Karpas-422 (cell line): Measurements from ENCODE around the gene OSBPL7. TPM values are rescaled to one million over a fixed set of nuclear protein-coding genes. Genes with fewer than 3 reads are reported as not detected.

ENCODE experiments used
- DNase-seq: peaks from one replicate; pipeline ENCODE4 v3.0.0-alpha.2; 2015
- H2AFZ ChIP-seq: fragments of 200-600 bp; sonication (generic); 2 replicates; pipeline ENCODE4 v1.6.1; 2014; ENCODE audit warnings: antibody characterized with exemption, low read length, mixed read lengths
- H3K27ac ChIP-seq: fragments of 200-600 bp; sonication (generic); 2 replicates; pipeline ENCODE4 v1.5.1; 2014; ENCODE audit warnings: mild to moderate bottlenecking, low read length, moderate library complexity
- H3K27me3 ChIP-seq: fragments of 200-600 bp; sonication (generic); 2 replicates; pipeline ENCODE4 v1.6.1; 2014; ENCODE audit warnings: low read length, mixed read lengths
- H3K36me3 ChIP-seq: fragments of 200-600 bp; sonication (generic); 2 replicates; pipeline ENCODE4 v1.6.1; 2014; ENCODE audit warnings: low read length, mixed read lengths; ENCODE audit not compliant: insufficient read depth
- H3K4me1 ChIP-seq: fragments of 200-600 bp; sonication (generic); 2 replicates; pipeline ENCODE4 v1.6.1; 2014; ENCODE audit warnings: mild to moderate bottlenecking, low read length, mixed read lengths
- H3K4me2 ChIP-seq: fragments of 200-600 bp; sonication (generic); 2 replicates; pipeline ENCODE4 v1.6.1; 2014; ENCODE audit warnings: low read length, low read depth, mild to moderate bottlenecking; ENCODE audit not compliant: poor library complexity, severe bottlenecking
- H3K4me3 ChIP-seq: fragments of 200-600 bp; sonication (generic); 2 replicates; pipeline ENCODE4 v1.5.1; 2014; ENCODE audit warnings: mild to moderate bottlenecking, antibody characterized with exemption, low read length, mixed read lengths
- H3K79me2 ChIP-seq: fragments of 200-600 bp; sonication (generic); 2 replicates; pipeline ENCODE4 v1.6.1; 2014; ENCODE audit warnings: mild to moderate bottlenecking, low read length, mixed read lengths
- H3K9ac ChIP-seq: fragments of 200-600 bp; sonication (generic); 2 replicates; pipeline ENCODE4 v1.6.0; 2014; ENCODE audit warnings: low read length
- H3K9me2 ChIP-seq: fragments of 200-600 bp; sonication (generic), shearing (Covaris generic); replicated peaks from 2 replicates; pipeline ENCODE4 v1.6.0; 2014; ENCODE audit warnings: mild to moderate bottlenecking, low read length, moderate library complexity; ENCODE audit not compliant: insufficient read depth
- H3K9me3 ChIP-seq: fragments of 300-700, 200-600 bp; sonication (generic); 2 replicates; pipeline ENCODE4 v1.6.1; 2014; ENCODE audit warnings: low read length, mixed read lengths
- H4K20me1 ChIP-seq: fragments of 200-600 bp; sonication (generic); 2 replicates; pipeline ENCODE4 v1.6.1; 2014; ENCODE audit warnings: mild to moderate bottlenecking, antibody characterized with exemption, low read length, low read depth; ENCODE audit not compliant: insufficient read depth
- total RNA-seq: library from RNA; depleted of rRNA; stranded (reverse); fragments of >200 nt; shearing (Covaris generic); gene quantifications from 2 replicates; pipeline ENCODE4 v1.2.3, GENCODE V29; 2014; ENCODE audit warnings: low replicate concordance; rRNA removed

Gene OSBPL7, protein sequence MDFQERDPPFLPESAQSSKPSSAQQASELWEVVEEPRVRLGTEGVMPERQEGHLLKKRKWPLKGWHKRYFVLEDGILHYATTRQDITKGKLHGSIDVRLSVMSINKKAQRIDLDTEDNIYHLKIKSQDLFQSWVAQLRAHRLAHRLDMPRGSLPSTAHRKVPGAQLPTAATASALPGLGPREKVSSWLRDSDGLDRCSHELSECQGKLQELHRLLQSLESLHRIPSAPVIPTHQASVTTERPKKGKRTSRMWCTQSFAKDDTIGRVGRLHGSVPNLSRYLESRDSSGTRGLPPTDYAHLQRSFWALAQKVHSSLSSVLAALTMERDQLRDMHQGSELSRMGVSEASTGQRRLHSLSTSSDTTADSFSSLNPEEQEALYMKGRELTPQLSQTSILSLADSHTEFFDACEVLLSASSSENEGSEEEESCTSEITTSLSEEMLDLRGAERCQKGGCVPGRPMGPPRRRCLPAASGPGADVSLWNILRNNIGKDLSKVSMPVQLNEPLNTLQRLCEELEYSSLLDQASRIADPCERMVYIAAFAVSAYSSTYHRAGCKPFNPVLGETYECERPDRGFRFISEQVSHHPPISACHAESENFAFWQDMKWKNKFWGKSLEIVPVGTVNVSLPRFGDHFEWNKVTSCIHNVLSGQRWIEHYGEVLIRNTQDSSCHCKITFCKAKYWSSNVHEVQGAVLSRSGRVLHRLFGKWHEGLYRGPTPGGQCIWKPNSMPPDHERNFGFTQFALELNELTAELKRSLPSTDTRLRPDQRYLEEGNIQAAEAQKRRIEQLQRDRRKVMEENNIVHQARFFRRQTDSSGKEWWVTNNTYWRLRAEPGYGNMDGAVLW
- 11.1 and 21.9 TPM in 2 replicates for total RNA-seq

GRCh38 chr17:47821424-47822391 lies at the start of gene OSBPL7:
Gene OSBPL7 (minus strand): TSS chr17:47821794. CDS start chr17:47820278, 1,516 bp downstream.
- peak within 1 kb of the TSS; percentile 8 for H3K27ac ChIP-seq
- no peaks in the 10 kb centered on the region for H4K20me1 ChIP-seq
- H3K9me3 ChIP-seq = no peaks in the 10 kb centered on the region
- no peaks in the 10 kb centered on the region; the same call in 1 of the 2 replicates for H3K36me3 ChIP-seq
- peak within 1 kb of the TSS; percentile 82 for H3K9ac ChIP-seq
- H3K4me3 ChIP-seq = peak within 1 kb of the TSS; percentile 92
- H3K4me1 ChIP-seq = peaks cover 27% of the 10 kb centered on the region
- peak within 1 kb of the TSS; percentile 64; the same call in 1 of the 2 replicates for H2AFZ ChIP-seq
- H3K27me3 ChIP-seq = no peaks in the 10 kb centered on the region
- peak; percentile 92 for DNase-seq
- peaks cover 16% of the 10 kb centered on the region for H3K79me2 ChIP-seq
- H3K4me2 ChIP-seq = peak within 1 kb of the TSS; percentile 84
- no peaks in the 10 kb centered on the region for H3K9me2 ChIP-seq

GRCh38 chr17:47871048-47871447 lies 49.5 kb upstream of the OSBPL7 start:
- no peaks in the 10 kb centered on the region for H3K79me2 ChIP-seq
- no peaks in the 10 kb centered on the region for H3K27me3 ChIP-seq

GRCh38 chr17:47870056-47870455 lies 48.5 kb upstream of the OSBPL7 start:
- Histone ChIP-seq H3K4me1 (peaks cover 7% of the 10 kb centered on the region), H3K4me3 (no peak overlapping the region), H3K27ac (no peak overlapping the region), H3K4me2 (no peak overlapping the region), H2AFZ (no peak overlapping the region), H3K9me2 (no peaks in the 10 kb centered on the region), H3K9me3 (no peaks in the 10 kb centered on the region), H3K9ac (no peak overlapping the region), H3K27me3 (no peaks in the 10 kb centered on the region), H4K20me1 (no peaks in the 10 kb centered on the region), H3K36me3 (no peaks in the 10 kb centered on the region), H3K79me2 (no peaks in the 10 kb centered on the region)
- DNase-seq = no peak

More at GRCh38 chr17:47871048-47871447, 49.5 kb upstream of the OSBPL7 start:
- peaks cover 14% of the 10 kb centered on the region for H3K4me1 ChIP-seq
- no peaks in the 10 kb centered on the region for H3K9me2 ChIP-seq
- H3K27ac ChIP-seq = no peak overlapping the region
- no peak for DNase-seq
- no peaks in the 10 kb centered on the region for H4K20me1 ChIP-seq
- H3K4me3 ChIP-seq = no peak overlapping the region
- H3K9ac ChIP-seq = no peak overlapping the region
- no peaks in the 10 kb centered on the region for H3K36me3 ChIP-seq
- H3K9me3 ChIP-seq = no peaks in the 10 kb centered on the region
- no peak overlapping the region for H3K4me2 ChIP-seq
- no peak overlapping the region for H2AFZ ChIP-seq

DNA sequence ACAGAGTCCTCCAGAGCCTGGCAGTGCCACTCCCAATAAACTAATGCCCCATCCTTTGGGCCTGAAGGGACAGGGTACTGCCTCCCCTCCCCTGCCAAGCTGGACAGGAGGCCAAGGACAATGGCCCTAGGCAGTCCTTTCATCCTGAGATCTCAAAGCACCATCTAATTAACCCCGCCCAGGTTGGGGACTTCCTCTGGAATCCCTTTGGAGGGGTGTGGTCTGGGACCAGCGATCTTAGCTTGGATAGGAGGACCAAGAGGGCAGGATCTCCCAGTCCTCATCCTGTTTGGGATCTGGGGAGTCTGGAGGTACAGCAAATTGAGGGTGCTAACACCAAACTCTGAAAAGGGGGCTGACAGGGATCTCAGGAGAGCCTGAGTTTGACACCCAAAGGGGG lies 47.5 kb upstream of the OSBPL7 start:
- no peak overlapping the region for H3K4me2 ChIP-seq
- H3K9me3 ChIP-seq = no peaks in the 10 kb centered on the region
- no peak overlapping the region for H3K27ac ChIP-seq
- H3K36me3 ChIP-seq = no peaks in the 10 kb centered on the region
- no peak for DNase-seq
- no peaks in the 10 kb centered on the region for H3K4me1 ChIP-seq
- no peaks in the 10 kb centered on the region for H3K79me2 ChIP-seq
- no peaks in the 10 kb centered on the region for H3K27me3 ChIP-seq
- no peak overlapping the region for H3K4me3 ChIP-seq
- H3K9ac ChIP-seq = no peak overlapping the region
- H4K20me1 ChIP-seq = no peaks in the 10 kb centered on the region
- no peaks in the 10 kb centered on the region for H3K9me2 ChIP-seq
- H2AFZ ChIP-seq = no peak overlapping the region

DNA sequence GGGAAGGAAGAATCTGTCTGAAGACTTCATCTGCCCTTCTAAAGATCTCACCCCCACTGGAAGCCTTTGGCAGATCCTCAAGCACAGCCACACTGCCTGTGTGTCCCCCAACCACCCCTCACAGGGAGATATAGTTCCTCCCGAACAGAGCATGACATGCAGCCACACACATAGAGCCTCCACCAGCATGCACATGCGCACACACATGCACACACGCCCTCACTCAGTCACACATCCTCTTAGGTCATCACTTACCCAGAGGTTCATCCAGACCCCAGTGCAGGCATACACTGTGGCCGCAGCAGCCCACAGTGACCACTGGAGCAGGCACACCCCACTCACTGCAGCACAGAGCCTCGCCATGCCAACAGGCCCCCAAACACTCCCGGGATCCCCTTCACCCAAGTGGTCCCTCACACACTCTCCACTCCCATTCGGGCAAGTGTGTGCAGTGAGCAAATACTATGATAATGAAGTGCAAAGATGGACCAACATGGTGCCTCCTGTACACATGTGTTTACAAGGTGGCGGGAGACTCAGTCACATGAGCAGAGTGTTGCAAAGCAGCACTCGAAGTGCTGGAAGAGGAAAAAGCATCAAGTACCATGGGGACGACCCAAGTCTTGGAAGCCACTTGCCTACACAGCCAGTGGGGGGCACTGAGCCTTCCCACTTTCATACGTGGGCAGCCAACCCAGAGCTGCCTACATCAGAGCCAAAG lies 46.4 kb upstream of the OSBPL7 start:
- Histone ChIP-seq H3K9me2 (no peaks in the 10 kb centered on the region), H3K27ac (no peak overlapping the region)

DNA sequence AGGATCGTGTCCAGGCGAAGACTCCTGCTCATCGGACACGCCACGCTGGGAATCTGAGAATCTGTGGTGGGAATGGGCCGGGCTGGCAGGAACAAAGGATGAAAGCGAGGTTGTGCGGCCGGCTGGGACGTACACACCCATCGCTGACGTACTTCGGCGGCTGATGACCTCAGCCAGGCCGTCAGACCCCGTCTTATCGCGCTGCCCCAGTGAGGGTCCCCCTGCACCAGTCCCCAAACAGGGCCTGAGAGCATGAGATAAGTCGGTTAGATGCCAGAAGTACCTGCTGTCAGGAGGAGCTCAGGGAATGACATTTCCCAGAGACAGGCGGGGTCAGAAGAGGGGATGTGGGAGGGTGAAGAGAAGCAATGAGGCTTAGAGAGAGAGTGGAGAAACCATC lies 45.3 kb upstream of the OSBPL7 start:
- Histone ChIP-seq H3K9me3 (no peaks in the 10 kb centered on the region), H2AFZ (no peak overlapping the region), H3K9ac (no peak overlapping the region), H3K36me3 (no peaks in the 10 kb centered on the region), H3K79me2 (no peaks in the 10 kb centered on the region), H3K4me1 (no peaks in the 10 kb centered on the region), H3K27me3 (no peaks in the 10 kb centered on the region), H3K9me2 (no peaks in the 10 kb centered on the region), H4K20me1 (no peaks in the 10 kb centered on the region), H3K27ac (no peak overlapping the region), H3K4me3 (no peak overlapping the region), H3K4me2 (no peak overlapping the region)
- DNase-seq = no peak

More for the DNA sequence above, 46.4 kb upstream of the OSBPL7 start:
- no peaks in the 10 kb centered on the region for H3K36me3 ChIP-seq
- H3K4me1 ChIP-seq = no peaks in the 10 kb centered on the region
- no peaks in the 10 kb centered on the region for H3K27me3 ChIP-seq
- no peaks in the 10 kb centered on the region for H4K20me1 ChIP-seq
- H3K4me3 ChIP-seq = no peak overlapping the region
- no peak overlapping the region for H3K9ac ChIP-seq
- H3K79me2 ChIP-seq = no peaks in the 10 kb centered on the region
- DNase-seq = no peak
- H3K4me2 ChIP-seq = no peak overlapping the region
- H3K9me3 ChIP-seq = no peaks in the 10 kb centered on the region
- no peak overlapping the region for H2AFZ ChIP-seq

GRCh38 chr17:47864791-47865216 lies 43.2 kb upstream of the OSBPL7 start:
- Histone ChIP-seq H3K4me1 (no peaks in the 10 kb centered on the region), H3K9me2 (no peaks in the 10 kb centered on the region), H3K27me3 (no peaks in the 10 kb centered on the region), H3K9me3 (no peaks in the 10 kb centered on the region), H3K36me3 (no peaks in the 10 kb centered on the region), H3K27ac (no peak overlapping the region), H3K4me2 (no peak overlapping the region), H4K20me1 (no peaks in the 10 kb centered on the region), H2AFZ (peak overlapping the region; percentile 36; the same call in 1 of the 2 replicates), H3K4me3 (no peak overlapping the region), H3K79me2 (no peaks in the 10 kb centered on the region), H3K9ac (no peak overlapping the region)
- DNase-seq = no peak
